OCI-LY7 (cell line): ENCODE data around the gene TTC28.

Experiments used
- CTCF ChIP-seq: fragments of 200-600 bp; sonication (generic); conservative IDR thresholded peaks from 2 replicates; pipeline ENCODE4 v1.5.1; 2014; ENCODE audit warnings: mild to moderate bottlenecking, antibody characterized with exemption, low read length, moderate library complexity, mixed read lengths
- EZH2phosphoT487 ChIP-seq: fragments of 200-600 bp; sonication (generic); IDR thresholded peaks from 2 replicates; pipeline ENCODE4 v1.6.1; 2018; ENCODE audit warnings: low read depth, borderline replicate concordance, mild to moderate bottlenecking, mixed run types, antibody characterized with exemption, low read length, moderate library complexity, mixed read lengths

GRCh38 chr22:28245579-28246224 is 433.9 kb downstream of the TTC28 start:
- TF ChIP-seq CTCF, result no peak
- no peak for TF ChIP-seq EZH2phosphoT487
